ENCODE measurements around the gene TTN.

The TTN gene

GRCh38 chr2:178480227-178481181 lies 326.7 kb downstream of the TTN start, which contains the start of gene PLEKHA3:
TSS of gene PLEKHA3 (plus strand) at chr2:178480457. CDS start at chr2:178480870, 413 bp downstream.
- DNase-seq: peak; percentile 86

GRCh38 chr2:178479758-178480226 lies 327.4 kb downstream of the TTN start:
- no peak for DNase-seq

GRCh38 chr2:178479275-178479616 lies 328.0 kb downstream of the TTN start:
- DNase-seq: no peak

GRCh38 chr2:178478439-178479274 lies 328.6 kb downstream of the TTN start, which contains the start of gene FKBP7:
TSS of gene FKBP7 (minus strand) at chr2:178478600. CDS start at chr2:178478499, 101 bp downstream.
- peak; percentile 85 for DNase-seq

GRCh38 chr2:178478130-178478438 lies 329.1 kb downstream of the TTN start:
- DNase-seq: no peak

- DNase-seq: no peak
Observed at GRCh38 chr2:178477443-178478129, 329.6 kb downstream of the TTN start.

GRCh38 chr2:178476477-178476876 lies 330.7 kb downstream of the TTN start:
- no peak for DNase-seq
